Ishikawa (cell line): ENCODE measurements around the gene CCL17.

ENCODE experiments used
- CEBPB ChIP-seq: IDR thresholded peaks from 2 replicates; pipeline ENCODE4 v1.6.1; 2012
- CREB1 ChIP-seq: IDR thresholded peaks from 2 replicates; pipeline ENCODE4 v1.6.1; 2012; ENCODE audit warnings: low read depth
- EGR1 ChIP-seq: IDR thresholded peaks from 2 replicates; pipeline ENCODE4 v1.6.1; 2012
- EP300 ChIP-seq: IDR thresholded peaks from 2 replicates; pipeline ENCODE4 v1.6.1; 2012; ENCODE audit warnings: borderline replicate concordance
- FOXM1 ChIP-seq: IDR thresholded peaks from 2 replicates; pipeline ENCODE4 v1.6.1; 2012; ENCODE audit warnings: low read depth, borderline replicate concordance
- MAX ChIP-seq: IDR thresholded peaks from 2 replicates; pipeline ENCODE4 v1.6.1; 2012
- NFIC ChIP-seq: IDR thresholded peaks from 2 replicates; pipeline ENCODE4 v1.6.1; 2012
- RAD21 ChIP-seq: IDR thresholded peaks from 2 replicates; pipeline ENCODE4 v1.6.1; 2012; ENCODE audit warnings: low read depth
- REST ChIP-seq: IDR thresholded peaks from 2 replicates; pipeline ENCODE4 v1.6.1; 2012; ENCODE audit warnings: low read depth, mild to moderate bottlenecking
- TAF1 ChIP-seq: IDR thresholded peaks from 2 replicates; pipeline ENCODE4 v1.6.1; 2012; ENCODE audit warnings: low read depth, mild to moderate bottlenecking
- TCF12 ChIP-seq: IDR thresholded peaks from 2 replicates; pipeline ENCODE4 v1.6.1; 2012; ENCODE audit warnings: low read depth
- TEAD4 ChIP-seq: IDR thresholded peaks from 2 replicates; pipeline ENCODE4 v1.6.1; 2012
- USF1 ChIP-seq: IDR thresholded peaks from 2 replicates; pipeline ENCODE4 v1.6.1; 2012
- YY1 ChIP-seq: IDR thresholded peaks from 2 replicates; pipeline ENCODE4 v1.6.1; 2012; ENCODE audit warnings: low read depth
- ZBTB7A ChIP-seq: IDR thresholded peaks from 2 replicates; pipeline ENCODE4 v1.6.1; 2012; ENCODE audit warnings: low read depth

CCL17 gene

GRCh38 chr16:57358527-57359095, 46.0 kb upstream of the CCL17 start, which contains the start of gene CCL22:
TSS of gene CCL22 (plus strand) at chr16:57358783. CDS start at chr16:57358817, 34 bp downstream.
- no peak for TF ChIP-seq REST

- TF ChIP-seq USF1 (no peak), REST (no peak), CEBPB (no peak), TCF12 (no peak)
Measured at GRCh38 chr16:57360321-57360935, 44.1 kb upstream of the CCL17 start.

GRCh38 chr16:57361404-57361803, 43.2 kb upstream of the CCL17 start:
- no peak for TF ChIP-seq RAD21
- TF ChIP-seq TCF12, result no peak
- TF ChIP-seq NFIC, result no peak
- no peak for TF ChIP-seq USF1
- no peak for TF ChIP-seq CEBPB
- no peak for TF ChIP-seq TEAD4
- TF ChIP-seq MAX, result no peak
- no peak for TF ChIP-seq FOXM1
- TF ChIP-seq EGR1, result no peak
- TF ChIP-seq REST, result no peak
- no peak for TF ChIP-seq CREB1
- no peak for TF ChIP-seq ZBTB7A
- no peak for TF ChIP-seq TAF1
- no peak for TF ChIP-seq YY1
- no peak for TF ChIP-seq EP300

- TF ChIP-seq MAX, result no peak
- TF ChIP-seq YY1, result no peak
- no peak for TF ChIP-seq TEAD4
- no peak for TF ChIP-seq TCF12
- TF ChIP-seq ZBTB7A, result no peak
- no peak for TF ChIP-seq REST
- TF ChIP-seq CEBPB, result no peak
Measured at GRCh38 chr16:57364143-57364542, 40.4 kb upstream of the CCL17 start.
